DMS114 treated with DMSO at 0.1 percent for 48 hours (cell line): ENCODE data around the gene KRTAP20-4.

ENCODE experiments used
- DNase-seq: peaks from one replicate; lab custom pipeline; 2025; ENCODE audit not compliant: unreplicated experiment; lab: John Stamatoyannopoulos, UW

KRTAP20-4 gene

DNA sequence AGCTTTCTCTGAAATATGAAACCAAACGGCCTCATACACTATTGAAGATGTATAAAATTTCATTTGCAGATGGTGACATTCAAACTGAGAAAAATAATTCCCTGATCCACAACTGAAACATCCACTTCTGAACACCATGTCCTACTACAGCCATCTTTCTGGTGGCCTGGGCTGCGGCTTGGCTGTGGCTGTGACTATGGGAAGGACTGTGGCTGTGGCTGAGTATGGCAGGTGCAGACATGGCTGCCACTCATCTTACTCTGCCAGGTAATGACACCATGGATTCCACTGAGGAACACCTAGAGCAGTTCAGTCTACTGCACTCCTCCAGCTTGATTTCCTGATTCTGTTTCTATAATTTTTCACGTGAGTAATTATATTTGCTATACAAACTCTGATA, at the start of gene KRTAP20-4:
TSS of gene KRTAP20-4 (plus strand) at position 106 of the 400 bp plus-strand sequence.
- no peak for DNase-seq

DNA sequence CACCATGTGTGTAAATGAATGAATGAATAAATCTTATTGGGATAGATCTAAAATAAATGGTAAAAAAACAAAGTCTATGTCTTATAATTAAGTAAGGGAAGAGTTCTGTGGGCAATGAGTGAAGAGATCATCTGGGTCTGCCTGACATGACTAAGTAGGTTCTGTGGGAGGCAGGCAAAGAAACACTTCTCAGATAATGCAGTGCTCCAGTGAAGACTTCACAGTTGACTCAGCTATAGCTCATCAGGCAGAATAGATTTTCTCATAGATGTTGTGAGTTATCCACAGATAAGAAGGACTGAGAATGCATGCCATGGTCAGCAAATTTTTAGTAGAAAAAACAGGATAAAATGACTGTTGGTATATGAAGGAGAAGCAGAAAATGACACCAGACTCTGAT, 42.7 kb upstream of the KRTAP20-4 start:
- no peak for DNase-seq

DNA sequence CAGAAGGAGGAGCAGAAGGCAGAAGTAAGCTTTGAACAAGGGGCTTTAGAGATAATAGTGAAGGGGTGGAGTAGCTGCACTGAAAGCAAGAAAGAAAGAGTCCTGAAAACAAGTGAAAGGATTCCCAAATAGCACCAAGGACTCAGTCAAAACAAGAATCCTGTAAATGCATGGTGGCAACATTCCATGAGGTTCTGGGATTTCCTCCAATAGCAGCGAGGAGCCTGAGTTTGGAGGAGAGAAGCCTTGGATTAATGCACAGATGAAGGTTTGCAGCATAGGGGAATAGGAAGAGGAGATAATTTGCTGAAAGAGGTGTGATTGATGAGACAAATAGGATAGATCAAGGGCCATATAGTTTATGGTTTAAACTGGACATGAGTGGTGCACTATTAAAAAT, 41.1 kb upstream of the KRTAP20-4 start:
- no peak for DNase-seq

DNA sequence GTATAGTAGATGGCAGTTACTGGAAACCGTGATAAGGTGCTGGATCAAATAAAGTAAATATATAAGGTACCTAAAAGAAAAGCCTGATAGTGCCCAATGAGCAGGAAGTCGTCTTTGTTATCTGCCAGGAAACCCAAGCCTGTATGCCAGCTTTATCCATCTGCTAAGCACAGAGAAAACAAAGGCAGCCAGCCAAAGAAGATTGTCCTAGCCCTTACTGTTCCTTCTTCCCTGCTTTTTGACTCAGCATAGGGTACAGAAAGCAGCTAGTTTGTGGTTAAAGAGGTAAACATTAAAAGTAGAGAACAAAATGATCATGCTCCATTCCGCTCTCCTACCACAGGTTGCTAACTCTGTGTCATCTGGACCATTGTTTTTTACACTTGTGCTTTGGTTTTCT, 40.3 kb upstream of the KRTAP20-4 start:
- DNase-seq = no peak

DNA sequence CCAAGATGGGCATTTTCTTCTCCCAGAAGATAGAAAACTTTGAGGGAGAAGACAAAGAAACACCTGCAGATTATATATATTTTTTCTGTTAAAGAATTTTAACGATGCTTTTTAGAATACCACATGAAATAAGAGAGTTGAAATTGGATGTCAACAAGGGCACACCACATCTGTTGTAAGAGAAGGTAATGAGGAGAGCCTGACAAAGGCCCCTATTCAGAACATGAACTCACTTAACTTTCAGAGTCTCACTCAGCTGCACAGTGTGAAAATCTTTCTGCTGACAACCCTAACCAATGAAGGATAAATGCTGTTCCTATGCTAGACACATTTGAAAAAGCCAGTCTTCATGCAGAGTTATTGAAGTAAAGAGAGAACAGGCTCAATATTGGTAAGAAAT, 37.6 kb upstream of the KRTAP20-4 start:
- DNase-seq = no peak

DNA sequence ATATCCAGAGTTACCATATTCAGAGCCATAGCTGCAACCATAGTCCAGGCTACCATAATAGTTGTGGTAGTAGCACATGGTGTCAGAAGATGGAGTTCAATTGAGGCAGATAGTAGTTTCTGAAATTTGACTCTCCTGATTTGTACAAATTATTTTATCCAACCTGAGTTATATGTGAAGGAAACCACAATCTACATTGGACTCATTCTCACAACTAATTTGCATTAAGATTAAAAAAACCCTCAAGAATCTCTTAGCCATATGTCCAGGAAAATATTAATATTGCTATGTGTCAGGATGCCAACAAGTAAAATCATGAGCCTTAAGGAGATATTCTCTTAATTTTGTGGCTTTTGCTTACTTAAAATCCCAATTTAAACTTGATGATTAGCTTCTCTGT, 30.1 kb upstream of the KRTAP20-4 start, which contains the start of gene KRTAP22-2:
TSS of gene KRTAP22-2 (minus strand) at position 101 of the 400 bp plus-strand sequence.
- no peak for DNase-seq

DNA sequence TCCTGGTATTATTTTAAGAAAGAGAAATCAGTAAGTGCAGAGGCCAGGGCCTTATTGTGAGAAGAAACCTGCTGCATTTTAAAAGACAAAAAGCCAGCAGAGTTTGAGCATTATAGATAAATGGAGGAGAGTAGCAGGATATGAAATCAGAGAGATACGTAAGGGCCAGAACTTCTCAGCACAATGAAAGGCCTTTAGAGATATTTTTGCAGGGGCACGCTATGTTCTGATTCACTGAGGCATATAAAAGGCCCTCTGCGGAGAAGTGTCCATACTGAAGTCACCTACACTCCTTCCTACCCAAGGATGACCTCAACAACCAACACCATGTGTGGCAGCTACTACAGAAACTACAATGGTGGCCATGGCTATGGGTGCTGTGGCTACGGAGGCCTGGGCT, 28.3 kb upstream of the KRTAP20-4 start, which contains the start of gene KRTAP6-3:
TSS of gene KRTAP6-3 (plus strand) at position 301 of the 400 bp plus-strand sequence. CDS start at position 307, 6 bp downstream.
- DNase-seq = no peak

DNA sequence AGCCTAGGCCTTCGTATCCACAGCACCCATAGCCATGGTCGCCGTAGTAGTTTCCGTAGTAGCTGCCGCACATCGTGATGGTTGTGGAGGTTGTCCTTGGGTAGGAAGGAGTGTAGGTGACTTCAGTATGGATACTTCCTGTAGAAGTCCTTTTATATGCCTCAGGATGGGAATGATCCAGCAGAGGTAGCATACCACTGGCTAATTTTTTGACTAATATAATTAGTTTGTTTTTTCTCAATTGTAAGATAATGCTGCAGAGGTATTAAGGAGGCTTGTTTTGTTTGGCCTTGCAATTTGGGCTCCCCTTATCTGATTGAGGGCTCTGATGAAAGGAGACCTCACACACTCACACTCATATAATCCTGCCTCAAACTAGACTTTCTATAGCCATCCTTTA, 21.6 kb upstream of the KRTAP20-4 start, which contains the start of gene KRTAP6-2:
TSS of gene KRTAP6-2 (minus strand) at position 101 of the 400 bp plus-strand sequence. CDS start at position 73, 28 bp downstream.
- DNase-seq = no peak

DNA sequence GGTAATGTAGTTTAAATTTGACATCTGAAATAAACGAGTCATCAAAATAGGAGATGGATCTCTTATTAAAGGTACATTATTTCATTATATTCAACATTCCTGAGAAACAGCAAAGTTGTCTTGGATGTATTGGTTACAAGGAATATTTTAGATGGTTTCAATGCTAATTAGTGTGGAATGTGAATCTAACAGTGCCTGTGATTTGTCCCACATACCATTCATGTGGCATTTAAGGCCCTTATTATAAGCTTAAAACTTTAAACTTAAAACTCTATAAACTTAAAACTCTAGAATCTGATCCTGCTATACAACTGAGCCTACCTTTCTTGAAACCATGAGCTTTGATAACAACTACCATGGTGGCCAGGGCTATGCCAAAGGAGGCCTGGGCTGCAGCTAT, 19.6 kb upstream of the KRTAP20-4 start, which contains the start of gene KRTAP22-1:
TSS of gene KRTAP22-1 (plus strand) at position 301 of the 400 bp plus-strand sequence.
- DNase-seq = no peak

DNA sequence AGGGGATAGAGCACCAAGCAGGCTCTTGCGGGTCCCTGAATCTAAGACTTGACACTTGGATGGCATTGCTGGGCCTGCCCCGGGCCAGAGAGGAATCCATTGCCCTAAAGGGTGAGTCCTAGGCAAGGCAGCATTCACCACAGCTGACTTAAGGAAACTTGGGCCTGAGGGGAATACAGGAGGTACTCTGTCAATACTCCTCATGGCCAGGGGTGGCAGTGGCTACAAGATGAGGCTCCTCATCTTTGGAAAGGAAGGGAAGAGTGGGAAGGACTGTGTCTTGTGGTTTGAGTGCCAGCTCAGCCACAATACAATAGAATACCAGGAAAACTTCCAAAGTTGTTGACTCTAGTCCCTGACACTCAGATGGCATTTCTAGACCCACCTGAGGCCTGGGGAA, 14.5 kb upstream of the KRTAP20-4 start:
- DNase-seq = no peak

DNA sequence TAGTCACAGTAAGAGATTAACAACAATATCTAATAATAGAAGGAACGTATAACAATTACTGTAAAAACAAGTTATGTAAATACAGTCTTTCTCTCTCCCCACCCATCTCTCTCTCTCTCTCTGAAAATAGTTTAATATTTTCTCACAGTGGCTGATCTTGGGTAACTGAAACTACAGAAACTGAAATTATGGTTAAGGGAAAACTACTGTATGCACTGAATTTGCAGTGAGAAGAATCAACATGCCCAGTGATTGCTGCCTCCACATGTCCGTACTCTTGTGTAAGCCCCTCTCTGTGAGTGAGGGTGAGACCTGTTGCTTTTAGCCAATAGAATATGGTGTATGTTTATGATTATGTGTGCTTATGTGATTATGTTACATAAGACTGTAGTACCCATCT, 8.3 kb upstream of the KRTAP20-4 start:
- no peak for DNase-seq

DNA sequence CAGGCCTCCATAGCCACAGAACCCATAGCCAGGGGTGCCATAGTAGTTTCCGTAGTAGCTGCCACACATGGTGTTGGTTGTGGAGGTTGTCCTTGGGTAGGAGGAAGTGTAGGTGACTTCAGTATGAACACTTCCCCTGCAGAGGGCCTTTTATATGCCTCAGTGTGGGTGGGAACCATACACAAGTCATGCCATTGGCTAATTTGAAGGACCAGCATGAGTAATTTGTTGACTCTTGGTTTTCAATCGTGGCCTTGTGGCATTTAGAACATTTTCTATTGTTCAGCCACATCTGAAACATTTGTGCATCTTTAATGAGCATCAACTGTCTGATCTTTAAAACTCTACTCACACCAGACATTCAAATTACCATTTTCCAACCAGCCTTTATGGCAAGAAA, 6.6 kb upstream of the KRTAP20-4 start, which contains the start of gene KRTAP6-1:
TSS of gene KRTAP6-1 (minus strand) at position 95 of the 400 bp plus-strand sequence. CDS start at position 69, 26 bp downstream.
- no peak for DNase-seq

DNA sequence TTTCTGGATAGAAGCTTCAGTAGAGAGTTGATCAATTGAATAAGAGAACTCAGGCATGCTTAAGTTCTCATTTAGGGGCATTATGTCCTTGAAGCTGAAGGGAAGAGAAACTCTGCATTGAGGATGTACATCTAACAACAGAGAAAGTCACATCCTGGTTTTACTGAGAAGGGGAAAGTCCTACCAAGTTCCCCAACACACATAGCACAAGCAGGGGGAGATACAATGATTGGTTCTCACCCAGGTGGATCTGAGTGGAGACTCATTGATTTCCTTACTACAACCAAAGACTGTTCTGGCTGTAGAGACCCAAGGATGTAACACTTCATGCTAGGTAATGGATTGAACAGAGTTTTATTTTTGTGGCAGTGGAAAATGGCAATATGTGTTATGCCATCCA, 5.2 kb upstream of the KRTAP20-4 start:
- no peak for DNase-seq

DNA sequence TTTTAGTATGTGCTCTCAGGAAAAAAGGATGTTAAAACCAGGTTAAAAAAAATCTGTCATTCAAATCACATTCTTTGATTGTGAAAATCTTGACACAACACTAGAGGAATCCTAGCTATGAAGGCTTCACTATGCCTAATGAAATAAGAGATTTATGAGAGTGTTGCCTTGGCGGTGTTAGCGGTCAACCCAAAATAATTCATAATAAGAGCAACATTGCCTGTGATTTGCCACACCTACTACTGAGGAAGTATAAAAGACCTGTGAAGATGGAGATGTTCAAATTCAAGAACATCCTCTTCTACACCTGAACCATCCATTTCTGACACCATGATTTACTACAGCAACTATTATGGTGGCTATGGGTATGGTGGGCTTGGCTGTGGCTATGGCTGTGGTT, 4.3 kb upstream of the KRTAP20-4 start, which contains the start of gene KRTAP20-1:
TSS of gene KRTAP20-1 (plus strand) at position 301 of the 400 bp plus-strand sequence. CDS start at position 331, 30 bp downstream.
- DNase-seq = no peak

DNA sequence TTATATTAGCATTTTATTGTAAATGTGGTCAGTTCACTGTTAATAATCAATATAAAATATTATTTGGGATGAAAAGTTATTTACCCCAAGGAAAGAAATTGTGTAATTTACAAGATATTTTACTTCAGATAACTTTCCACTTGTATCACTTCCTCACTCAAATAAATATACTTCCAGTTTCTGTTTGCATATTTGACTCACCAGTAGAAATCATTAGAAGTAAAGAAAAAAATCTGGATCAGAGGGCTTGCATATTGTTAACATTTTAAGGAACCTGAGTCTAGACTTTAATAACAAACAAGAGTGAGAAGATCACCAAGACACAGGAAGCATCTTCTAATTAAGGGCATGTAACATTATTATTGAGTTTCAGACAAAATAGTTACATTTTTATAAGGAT, 347 bp upstream of the KRTAP20-4 start:
- no peak for DNase-seq

DNA sequence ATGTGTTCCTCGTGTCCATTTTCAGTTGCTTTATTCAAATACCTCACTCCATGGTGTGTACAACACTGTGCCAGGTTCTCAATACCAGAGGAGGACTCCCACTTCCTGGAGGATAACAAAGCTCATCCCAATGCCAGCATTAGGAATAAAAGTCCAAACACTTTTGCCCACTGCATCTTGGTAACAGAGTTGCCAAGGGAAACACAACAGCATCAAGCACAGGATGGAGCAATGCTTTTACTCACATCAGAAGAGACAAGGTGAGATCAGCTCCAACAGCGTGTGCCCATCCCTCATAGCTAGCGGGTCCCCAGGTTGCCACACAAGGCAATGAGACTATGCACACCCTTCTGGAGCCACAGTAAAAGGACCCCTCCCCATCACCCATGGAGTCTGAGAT, 2.9 kb downstream of the KRTAP20-4 start:
- DNase-seq = no peak

DNA sequence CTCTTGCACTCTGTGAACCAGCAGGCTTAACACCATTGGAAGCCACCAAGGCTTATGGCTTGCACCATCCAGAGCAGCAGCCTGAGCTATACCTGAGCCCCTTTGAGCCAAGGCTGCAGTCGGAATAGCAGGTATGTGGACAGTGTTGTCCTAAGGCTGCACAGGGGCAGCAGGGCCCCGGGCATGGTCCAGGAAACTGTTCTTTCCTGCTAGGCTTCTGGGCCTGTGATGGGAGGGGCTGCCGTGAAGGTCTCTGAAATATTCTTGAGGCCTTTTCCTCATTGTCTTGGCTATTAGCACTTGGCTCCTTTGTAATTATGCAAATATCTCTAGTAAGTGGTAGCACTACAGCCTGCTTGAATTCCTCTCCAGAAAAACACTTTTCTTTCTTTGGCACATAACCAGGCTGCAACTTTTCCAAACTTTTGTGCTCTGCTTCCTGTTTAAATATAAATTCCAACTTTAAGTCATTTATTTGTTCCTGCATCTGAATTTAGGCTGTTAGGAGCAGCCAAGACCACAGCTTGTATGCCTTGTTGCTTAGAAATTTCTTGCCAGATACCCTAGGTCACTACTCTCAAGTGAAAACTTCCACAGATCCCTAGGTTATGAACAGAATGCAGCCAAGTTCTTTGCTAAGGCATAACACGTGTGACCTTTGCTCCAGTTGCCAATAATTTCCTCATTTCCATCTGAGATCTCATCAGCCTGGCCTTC, 5.2 kb downstream of the KRTAP20-4 start:
- no peak for DNase-seq

DNA sequence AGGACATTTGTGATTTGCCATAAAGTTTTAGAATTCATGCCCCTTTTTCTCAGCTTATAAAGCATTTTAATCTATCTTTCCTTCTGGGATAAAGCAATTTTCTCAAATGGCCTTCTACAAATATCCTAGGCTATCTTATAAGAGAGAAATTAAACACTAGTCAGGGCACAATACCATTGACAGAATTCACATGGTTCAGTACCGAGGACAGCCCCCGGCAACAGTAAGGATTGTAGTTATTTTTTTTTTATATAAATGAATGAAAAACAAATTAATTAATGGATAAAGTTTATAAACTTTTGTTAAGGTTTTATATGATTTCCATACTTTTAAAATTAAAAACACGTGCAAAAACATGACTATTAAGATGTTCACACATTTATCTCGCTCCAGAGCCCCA, 7.7 kb downstream of the KRTAP20-4 start:
- no peak for DNase-seq

DNA sequence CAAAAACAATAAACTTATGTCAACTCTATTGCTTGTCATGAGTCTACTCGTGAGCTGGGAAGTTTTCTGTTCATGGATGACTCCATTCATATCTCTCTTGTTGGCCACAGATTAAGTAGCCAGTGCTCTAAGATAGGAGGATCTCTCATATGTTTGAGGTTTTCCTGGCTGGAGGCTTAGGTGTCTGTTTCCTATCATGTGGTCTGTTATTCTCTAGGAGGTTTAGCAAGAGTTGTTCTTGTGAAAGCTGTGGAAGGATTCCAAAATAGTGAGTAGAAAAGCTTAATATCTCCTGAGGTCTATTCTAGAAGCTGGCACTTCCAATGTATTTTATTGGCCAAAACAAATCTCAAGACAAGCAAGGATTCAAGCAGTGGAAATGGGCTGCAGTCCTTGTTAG, 8.8 kb downstream of the KRTAP20-4 start:
- no peak for DNase-seq

DNA sequence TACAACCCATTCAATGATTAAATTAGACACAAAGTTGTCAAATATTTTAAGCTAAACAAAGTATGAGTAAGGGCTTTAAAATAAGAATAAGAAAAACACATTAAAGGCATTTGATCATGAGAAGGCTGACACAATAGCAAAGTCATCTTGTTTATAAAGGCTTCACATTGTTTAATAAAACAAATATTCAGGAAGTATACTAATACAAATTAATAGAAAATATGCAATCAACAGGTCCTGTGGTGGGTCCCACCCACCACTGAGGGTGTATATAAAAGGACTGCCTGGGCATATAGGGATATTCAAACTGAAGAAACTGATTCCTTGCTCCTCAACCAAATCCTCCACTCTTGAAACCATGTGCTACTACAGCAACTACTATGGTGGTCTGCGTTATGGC, 14.5 kb downstream of the KRTAP20-4 start, which contains the start of gene KRTAP20-2:
TSS of gene KRTAP20-2 (plus strand) at position 301 of the 400 bp plus-strand sequence. CDS start at position 359, 58 bp downstream.
- no peak for DNase-seq

DNA sequence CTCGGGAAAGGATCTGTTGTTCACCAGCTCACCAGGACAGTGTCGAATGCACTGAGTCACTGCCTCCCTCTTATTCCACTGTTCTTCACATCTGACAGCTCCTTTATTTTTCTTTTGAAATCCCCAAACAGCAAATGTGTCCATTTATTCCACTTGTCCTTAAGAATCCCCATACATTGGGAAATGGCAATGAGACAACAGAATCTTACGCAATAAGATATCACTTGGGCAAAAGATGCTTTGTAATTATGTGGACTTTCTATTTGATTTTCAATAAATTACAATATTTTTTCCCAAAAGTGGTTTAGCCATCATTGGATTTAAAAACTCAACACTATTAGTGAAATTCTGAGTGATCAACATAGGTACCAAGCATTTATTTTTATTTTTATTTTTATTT, 18.3 kb downstream of the KRTAP20-4 start:
- DNase-seq = no peak

DNA sequence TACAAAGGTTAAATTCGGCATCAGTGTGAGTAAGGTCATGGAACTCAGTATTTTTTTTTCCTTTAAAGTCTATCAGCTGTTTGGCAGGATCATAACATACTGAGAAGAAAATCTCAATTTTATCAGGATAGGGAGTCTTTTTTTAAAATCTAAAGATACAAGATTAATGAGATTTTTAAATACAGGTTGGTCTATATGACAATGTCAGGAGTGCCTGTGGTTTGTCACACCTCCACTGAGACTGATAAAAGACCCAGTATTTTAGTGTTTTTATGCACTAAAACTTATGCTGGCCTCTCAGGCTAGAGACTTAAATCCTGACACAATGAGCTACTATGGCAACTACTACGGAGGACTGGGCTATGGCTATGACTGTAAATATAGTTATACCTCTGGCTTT, 22.1 kb downstream of the KRTAP20-4 start, which contains the start of gene KRTAP20-3:
TSS of gene KRTAP20-3 (plus strand) at position 301 of the 400 bp plus-strand sequence.
- DNase-seq = no peak
